ENCODE measurements around the gene FXYD6. TPM values are rescaled to one million over a fixed set of nuclear protein-coding genes. Genes with fewer than 3 reads are reported as not detected.

FXYD6 gene
- total RNA-seq, 1 donor, result 1.3 TPM

GRCh38 chr11:117836077-117836960 lies 40.1 kb downstream of the FXYD6 start:
- TF ChIP-seq, protein P1, sequence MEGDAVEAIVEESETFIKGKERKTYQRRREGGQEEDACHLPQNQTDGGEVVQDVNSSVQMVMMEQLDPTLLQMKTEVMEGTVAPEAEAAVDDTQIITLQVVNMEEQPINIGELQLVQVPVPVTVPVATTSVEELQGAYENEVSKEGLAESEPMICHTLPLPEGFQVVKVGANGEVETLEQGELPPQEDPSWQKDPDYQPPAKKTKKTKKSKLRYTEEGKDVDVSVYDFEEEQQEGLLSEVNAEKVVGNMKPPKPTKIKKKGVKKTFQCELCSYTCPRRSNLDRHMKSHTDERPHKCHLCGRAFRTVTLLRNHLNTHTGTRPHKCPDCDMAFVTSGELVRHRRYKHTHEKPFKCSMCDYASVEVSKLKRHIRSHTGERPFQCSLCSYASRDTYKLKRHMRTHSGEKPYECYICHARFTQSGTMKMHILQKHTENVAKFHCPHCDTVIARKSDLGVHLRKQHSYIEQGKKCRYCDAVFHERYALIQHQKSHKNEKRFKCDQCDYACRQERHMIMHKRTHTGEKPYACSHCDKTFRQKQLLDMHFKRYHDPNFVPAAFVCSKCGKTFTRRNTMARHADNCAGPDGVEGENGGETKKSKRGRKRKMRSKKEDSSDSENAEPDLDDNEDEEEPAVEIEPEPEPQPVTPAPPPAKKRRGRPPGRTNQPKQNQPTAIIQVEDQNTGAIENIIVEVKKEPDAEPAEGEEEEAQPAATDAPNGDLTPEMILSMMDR (IDR thresholded peaks at IDR 0.05; ENCODE audit: insufficient read depth, low read length), result no peak
- DNase-seq (ENCODE audit: low read depth), result no peak
- no peak overlapping the region for H3K4me3 ChIP-seq (ENCODE audit: low read depth, low read length)

- DNase-seq (ENCODE audit: low read depth), result no peak
- no peak overlapping the region for H3K4me3 ChIP-seq (ENCODE audit: low read depth, low read length)
- TF ChIP-seq, protein P1 (IDR thresholded peaks at IDR 0.05; ENCODE audit: insufficient read depth, low read length), result no peak
Measured at GRCh38 chr11:117835576-117835975, 40.9 kb downstream of the FXYD6 start.

GRCh38 chr11:117834838-117835443 lies 41.5 kb downstream of the FXYD6 start:
- DNase-seq (ENCODE audit: low read depth), result no peak
- TF ChIP-seq, protein P1 (IDR thresholded peaks at IDR 0.05; ENCODE audit: insufficient read depth, low read length), result no peak

DNA sequence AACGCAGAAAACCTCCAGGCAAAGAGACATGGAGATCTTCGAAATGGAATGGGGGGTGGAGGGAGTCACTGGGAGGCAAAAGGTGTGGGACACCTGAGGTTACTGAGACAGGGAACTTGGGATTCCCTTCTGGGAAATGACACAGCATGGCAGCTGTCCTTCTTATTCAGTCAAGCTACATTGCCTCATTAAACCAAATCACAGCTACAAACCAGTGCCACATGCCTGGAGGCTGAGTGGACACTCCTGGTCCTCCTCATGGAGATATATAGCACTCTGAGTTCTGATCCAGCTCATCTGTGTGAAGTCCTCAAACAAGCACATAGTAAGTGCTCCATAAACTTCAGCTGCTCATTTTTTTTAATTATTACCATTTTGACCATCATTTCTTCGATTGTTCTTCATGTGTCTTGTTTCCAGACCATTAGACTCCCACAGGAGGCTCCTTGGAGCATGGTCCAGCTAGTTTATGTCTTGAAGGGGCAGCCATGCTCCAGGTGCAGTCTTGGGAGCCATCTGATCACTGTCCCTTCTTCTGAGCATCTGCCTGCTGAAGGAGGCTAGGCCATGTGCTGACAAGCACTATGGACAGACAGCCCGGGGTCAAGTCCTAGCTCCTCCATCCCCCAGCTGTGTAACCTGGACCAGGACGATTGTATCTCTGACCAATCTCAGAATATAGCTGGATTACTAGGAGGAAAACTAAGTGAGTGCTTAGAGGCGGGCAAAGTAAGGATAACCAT lies 42.2 kb downstream of the FXYD6 start:
- H3K4me3 ChIP-seq (ENCODE audit: low read depth, low read length), result no peak overlapping the region
- no peak for DNase-seq (ENCODE audit: low read depth)
- TF ChIP-seq, protein P1 (IDR thresholded peaks at IDR 0.05; ENCODE audit: insufficient read depth, low read length), result no peak

More at GRCh38 chr11:117834838-117835443, 41.5 kb downstream of the FXYD6 start:
- no peak overlapping the region for H3K4me3 ChIP-seq (ENCODE audit: low read depth, low read length)

GRCh38 chr11:117833401-117833891 lies 43.0 kb downstream of the FXYD6 start:
- no peak overlapping the region for H3K4me3 ChIP-seq (ENCODE audit: low read depth, low read length)
- DNase-seq (ENCODE audit: low read depth), result no peak
- TF ChIP-seq, protein P1 (IDR thresholded peaks at IDR 0.05; ENCODE audit: insufficient read depth, low read length), result no peak

DNA sequence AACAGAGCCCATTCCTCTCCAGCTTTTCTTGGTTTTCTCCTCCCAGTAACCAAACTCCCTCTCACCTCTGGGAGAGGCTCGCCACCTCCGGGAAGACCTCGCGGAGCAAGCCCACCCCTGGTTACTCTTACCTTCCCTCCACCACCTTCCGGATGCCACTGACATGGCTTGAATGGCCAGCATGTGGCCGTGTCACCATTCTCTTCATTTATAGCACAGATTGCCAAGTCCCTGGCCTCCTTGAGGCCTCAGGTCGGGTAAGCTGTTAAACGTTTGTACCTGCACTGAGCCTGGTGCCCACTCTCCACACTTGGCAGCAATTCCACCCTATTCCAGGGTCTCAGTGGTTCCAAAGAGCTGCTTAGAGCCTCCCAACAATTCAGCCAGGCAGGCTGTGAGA lies 43.9 kb downstream of the FXYD6 start:
- no peak overlapping the region for H3K4me3 ChIP-seq (ENCODE audit: low read depth, low read length)
- no peak for DNase-seq (ENCODE audit: low read depth)
- TF ChIP-seq, protein P1 (IDR thresholded peaks at IDR 0.05; ENCODE audit: insufficient read depth, low read length), result no peak
